ENCODE measurements around the gene VASH1. TPM values are rescaled to one million over a fixed set of nuclear protein-coding genes. Genes with fewer than 3 reads are reported as not detected.

Gene VASH1
- total and polyA plus RNA-seq, 2 donors from 2014 or later: 4.1 to 14.7 TPM

GRCh38 chr14:76786601-76787000 lies 25.3 kb downstream of the VASH1 start:
- no peaks in the 10 kb centered on the region for H3K9me3 ChIP-seq (ENCODE audit: control insufficient read depth in 2 of 3, insufficient read depth in 1 of 3, low read length in 3 of 3)
- no peak overlapping the region for H3K27ac ChIP-seq (ENCODE audit: low read depth in 2 of 2, low read length in 2 of 2)
- DNase-seq: no peak
- TF ChIP-seq, protein P1, sequence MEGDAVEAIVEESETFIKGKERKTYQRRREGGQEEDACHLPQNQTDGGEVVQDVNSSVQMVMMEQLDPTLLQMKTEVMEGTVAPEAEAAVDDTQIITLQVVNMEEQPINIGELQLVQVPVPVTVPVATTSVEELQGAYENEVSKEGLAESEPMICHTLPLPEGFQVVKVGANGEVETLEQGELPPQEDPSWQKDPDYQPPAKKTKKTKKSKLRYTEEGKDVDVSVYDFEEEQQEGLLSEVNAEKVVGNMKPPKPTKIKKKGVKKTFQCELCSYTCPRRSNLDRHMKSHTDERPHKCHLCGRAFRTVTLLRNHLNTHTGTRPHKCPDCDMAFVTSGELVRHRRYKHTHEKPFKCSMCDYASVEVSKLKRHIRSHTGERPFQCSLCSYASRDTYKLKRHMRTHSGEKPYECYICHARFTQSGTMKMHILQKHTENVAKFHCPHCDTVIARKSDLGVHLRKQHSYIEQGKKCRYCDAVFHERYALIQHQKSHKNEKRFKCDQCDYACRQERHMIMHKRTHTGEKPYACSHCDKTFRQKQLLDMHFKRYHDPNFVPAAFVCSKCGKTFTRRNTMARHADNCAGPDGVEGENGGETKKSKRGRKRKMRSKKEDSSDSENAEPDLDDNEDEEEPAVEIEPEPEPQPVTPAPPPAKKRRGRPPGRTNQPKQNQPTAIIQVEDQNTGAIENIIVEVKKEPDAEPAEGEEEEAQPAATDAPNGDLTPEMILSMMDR (IDR thresholded peaks at IDR 0.05; ENCODE audit: borderline replicate concordance, extremely low read depth, insufficient read depth): no peak
- no peak overlapping the region for H3K9ac ChIP-seq (ENCODE audit: low read length in 3 of 3)
- H3K36me3 ChIP-seq (ENCODE audit: control insufficient read depth in 2 of 3, insufficient read depth in 3 of 3, low read length in 3 of 3): peaks cover 8 to 38% (median 30%) of the 10 kb centered on the region in 3 donors
- H3K4me1 ChIP-seq (ENCODE audit: control insufficient read depth in 2 of 3, insufficient read depth in 2 of 3, low read depth in 1 of 3, low read length in 3 of 3): peaks cover 0 to 5% (median 0%) of the 10 kb centered on the region in 3 donors
- H3K4me3 ChIP-seq (ENCODE audit: low read length in 3 of 3): no peak overlapping the region
- intact Hi-C loops (cut with DNase I): no loop called here
- FAIRE-seq: no peak
- no peaks in the 10 kb centered on the region for H3K27me3 ChIP-seq (ENCODE audit: control insufficient read depth, insufficient read depth, low read length)

- DNase-seq: no peak
- Histone ChIP-seq H3K27ac (ENCODE audit: low read depth in 2 of 2, low read length in 2 of 2) (no peak overlapping the region), H3K36me3 (ENCODE audit: control insufficient read depth in 2 of 3, insufficient read depth in 3 of 3, low read length in 3 of 3) (peaks cover 8 to 33% (median 26%) of the 10 kb centered on the region in 3 donors), H3K9ac (ENCODE audit: low read length in 3 of 3) (no peak overlapping the region), H3K4me1 (ENCODE audit: control insufficient read depth in 2 of 3, insufficient read depth in 2 of 3, low read depth in 1 of 3, low read length in 3 of 3) (no peaks in the 10 kb centered on the region), H3K9me3 (ENCODE audit: control insufficient read depth in 2 of 3, insufficient read depth in 1 of 3, low read length in 3 of 3) (no peaks in the 10 kb centered on the region), H3K27me3 (ENCODE audit: control insufficient read depth, insufficient read depth, low read length) (no peaks in the 10 kb centered on the region), H3K4me3 (ENCODE audit: low read length in 3 of 3) (no peak overlapping the region)
- intact Hi-C loops (cut with DNase I): no loop called here
- TF ChIP-seq, protein P1 (IDR thresholded peaks at IDR 0.05; ENCODE audit: borderline replicate concordance, extremely low read depth, insufficient read depth): no peak
- no peak for FAIRE-seq
These were observed 31.2 kb downstream of the VASH1 start for GRCh38 chr14:76792422-76792821.

- no peak for FAIRE-seq
- Histone ChIP-seq H3K9ac (ENCODE audit: low read length in 3 of 3) (no peak overlapping the region), H3K27ac (ENCODE audit: low read depth in 2 of 2, low read length in 2 of 2) (no peak overlapping the region), H3K4me1 (ENCODE audit: control insufficient read depth in 2 of 3, insufficient read depth in 2 of 3, low read depth in 1 of 3, low read length in 3 of 3) (no peaks in the 10 kb centered on the region), H3K36me3 (ENCODE audit: control insufficient read depth in 2 of 3, insufficient read depth in 3 of 3, low read length in 3 of 3) (peaks cover 5 to 34% (median 25%) of the 10 kb centered on the region in 3 donors), H3K4me3 (ENCODE audit: low read length in 3 of 3) (no peak overlapping the region), H3K9me3 (ENCODE audit: control insufficient read depth in 2 of 3, insufficient read depth in 1 of 3, low read length in 3 of 3) (no peaks in the 10 kb centered on the region), H3K27me3 (ENCODE audit: control insufficient read depth, insufficient read depth, low read length) (no peaks in the 10 kb centered on the region)
- no peak for DNase-seq
- TF ChIP-seq, protein P1 (IDR thresholded peaks at IDR 0.05; ENCODE audit: borderline replicate concordance, extremely low read depth, insufficient read depth): no peak
- intact Hi-C loops (cut with DNase I): no loop called here
These were observed 32.1 kb downstream of the VASH1 start for GRCh38 chr14:76793324-76793723.

- no peaks in the 10 kb centered on the region for H3K4me1 ChIP-seq (ENCODE audit: control insufficient read depth in 2 of 3, insufficient read depth in 2 of 3, low read depth in 1 of 3, low read length in 3 of 3)
- DNase-seq (no peak), FAIRE-seq (no peak)
- peaks cover 5 to 27% (median 20%) of the 10 kb centered on the region in 3 donors for H3K36me3 ChIP-seq (ENCODE audit: control insufficient read depth in 2 of 3, insufficient read depth in 3 of 3, low read length in 3 of 3)
- no peak overlapping the region for H3K9ac ChIP-seq (ENCODE audit: low read length in 3 of 3)
- TF ChIP-seq, protein P1 (IDR thresholded peaks at IDR 0.05; ENCODE audit: borderline replicate concordance, extremely low read depth, insufficient read depth): no peak
- H3K27ac ChIP-seq (ENCODE audit: low read depth in 2 of 2, low read length in 2 of 2): no peak overlapping the region
- no peaks in the 10 kb centered on the region for H3K9me3 ChIP-seq (ENCODE audit: control insufficient read depth in 2 of 3, insufficient read depth in 1 of 3, low read length in 3 of 3)
- intact Hi-C loops (cut with DNase I): no loop called here
- no peaks in the 10 kb centered on the region for H3K27me3 ChIP-seq (ENCODE audit: control insufficient read depth, insufficient read depth, low read length)
- H3K4me3 ChIP-seq (ENCODE audit: low read length in 3 of 3): no peak overlapping the region
These were observed 32.7 kb downstream of the VASH1 start for GRCh38 chr14:76793956-76794355.

Measured in kidney (tissue), 14 donors.